HG02678 (cell line): ENCODE results near the gene ARL4C.
"Not testable (repeated sequence)": the region's sequence is repeated elsewhere in the genome, so short reads cannot be mapped to it uniquely, and the experiment has no call there.

Experiments
- ATAC-seq: cut with Tn5 transposase; IDR thresholded peaks from one replicate; pipeline ENCODE4 v1.9.1; 2021; ENCODE audit warnings: mild to moderate bottlenecking, moderate library complexity; ENCODE audit not compliant: unreplicated experiment

The ARL4C gene

GRCh38 chr2:234478121-234478858, 18.6 kb downstream of the ARL4C start:
- ATAC-seq, result no peak

GRCh38 chr2:234476766-234477165, 20.1 kb downstream of the ARL4C start:
- no peak for ATAC-seq

DNA sequence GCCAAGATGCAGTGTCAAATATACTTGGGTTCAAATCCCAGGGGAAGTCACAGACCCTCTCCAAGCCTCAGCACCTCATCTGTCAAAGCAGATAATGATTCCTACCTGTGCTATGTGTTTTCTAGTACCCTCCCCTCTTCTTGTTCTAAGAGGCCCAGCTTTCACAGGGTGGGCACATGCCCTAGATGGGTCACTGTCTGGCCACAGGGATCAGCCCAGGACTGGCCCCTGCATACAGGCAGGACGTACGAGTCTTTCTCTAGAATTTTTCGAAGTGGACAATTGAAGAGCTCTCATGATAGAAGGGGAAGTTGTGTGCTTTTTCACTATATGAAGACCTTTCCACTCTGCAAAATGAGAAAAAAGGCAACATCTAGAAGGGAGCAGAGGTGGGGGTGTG, 22.2 kb downstream of the ARL4C start:
- no peak for ATAC-seq

DNA sequence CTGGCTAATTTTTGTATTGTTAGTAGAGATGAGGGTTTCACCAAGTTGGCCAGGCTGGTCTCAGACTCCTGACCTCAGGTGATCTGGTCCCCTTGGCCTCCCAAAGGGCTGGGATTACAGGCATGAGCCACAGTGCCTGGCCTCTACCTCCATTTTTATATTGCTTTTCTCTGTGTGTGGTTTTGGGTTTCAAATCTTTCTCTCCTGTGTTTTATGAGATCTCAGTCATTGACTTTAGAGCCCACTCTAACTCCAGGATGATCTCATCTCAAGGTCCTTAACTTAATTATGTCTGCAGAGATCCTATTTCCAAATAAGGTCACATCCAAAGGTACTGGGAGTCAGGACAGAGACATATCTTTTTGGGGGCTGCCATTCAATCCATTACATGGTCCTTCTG, 24.7 kb downstream of the ARL4C start:
- ATAC-seq, result no peak

DNA sequence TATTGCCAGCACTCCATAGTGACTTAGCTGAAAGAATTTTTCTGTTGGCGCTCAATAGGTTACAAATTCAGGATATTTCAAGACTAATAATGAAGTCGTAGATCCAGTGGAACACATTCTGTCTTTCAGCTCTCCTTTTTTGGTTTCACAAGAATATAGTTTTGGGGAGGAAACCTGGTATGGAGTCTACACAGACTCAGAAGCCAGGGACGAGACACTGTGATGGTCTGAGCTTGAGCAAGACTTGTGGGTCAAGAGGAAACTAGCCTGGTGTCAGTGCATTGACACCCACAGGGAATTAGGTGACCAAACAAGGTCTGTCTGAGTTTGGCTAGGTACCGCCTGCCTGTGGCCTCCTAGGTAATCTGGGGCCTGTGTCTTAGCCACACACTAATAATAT, 26.9 kb downstream of the ARL4C start:
- ATAC-seq, result no peak

GRCh38 chr2:234469251-234469845, 27.5 kb downstream of the ARL4C start:
- no peak for ATAC-seq

- no peak for ATAC-seq
Observed at GRCh38 chr2:234468503-234468902, 28.4 kb downstream of the ARL4C start.

GRCh38 chr2:234467289-234467688, 29.6 kb downstream of the ARL4C start:
- ATAC-seq, result no peak

- ATAC-seq, result no peak
Observed at GRCh38 chr2:234464291-234464645, 32.6 kb downstream of the ARL4C start.

- ATAC-seq, result no peak
Observed at GRCh38 chr2:234463626-234464290, 33.1 kb downstream of the ARL4C start.

DNA sequence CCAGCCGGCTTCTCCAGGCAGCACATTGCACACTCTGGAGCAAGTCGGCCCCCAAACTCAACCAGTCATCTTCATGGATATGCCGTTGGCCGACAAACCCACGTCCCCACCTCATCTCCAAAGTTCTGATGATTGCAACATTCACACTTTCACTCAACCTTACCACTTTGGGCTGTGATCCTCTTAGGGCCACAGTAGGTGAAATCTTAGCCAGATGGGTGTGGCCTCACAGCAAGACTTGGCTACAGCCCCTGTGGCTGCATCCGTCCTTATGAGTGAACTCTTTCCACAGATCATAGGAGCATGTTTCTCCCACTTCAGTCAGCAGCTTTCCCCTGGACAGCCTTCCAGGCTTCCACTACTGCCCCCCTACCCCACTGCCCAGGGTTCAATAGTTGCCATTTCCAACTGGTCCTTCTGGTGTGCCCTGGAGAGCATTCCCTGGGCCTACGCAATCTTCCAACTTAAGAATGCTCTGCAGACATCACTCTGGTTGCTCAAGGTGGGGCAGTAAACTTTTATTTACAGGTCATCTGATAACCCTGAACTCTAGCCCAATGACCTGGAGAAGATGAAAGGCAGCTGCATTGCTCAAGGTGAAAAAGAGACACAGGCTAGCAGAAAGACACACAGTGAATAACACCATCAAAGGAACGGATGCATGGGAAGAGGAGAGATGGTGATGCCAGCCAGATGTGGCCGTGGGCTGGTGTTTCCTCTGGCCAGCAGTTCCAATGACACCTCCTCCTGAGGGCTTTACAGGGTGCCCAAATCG, 34.5 kb downstream of the ARL4C start:
- ATAC-seq, result no peak

GRCh38 chr2:234459401-234460009, 37.4 kb downstream of the ARL4C start:
- ATAC-seq, result no peak

GRCh38 chr2:234458466-234458865, 38.4 kb downstream of the ARL4C start:
- ATAC-seq, result no peak

- no peak for ATAC-seq
Observed at GRCh38 chr2:234457421-234457820, 39.5 kb downstream of the ARL4C start.

GRCh38 chr2:234455246-234455645, 41.6 kb downstream of the ARL4C start:
- not testable (repeated sequence) for ATAC-seq

GRCh38 chr2:234454433-234454832, 42.4 kb downstream of the ARL4C start:
- no peak for ATAC-seq

GRCh38 chr2:234453216-234453615, 43.7 kb downstream of the ARL4C start:
- ATAC-seq, result no peak

- no peak for ATAC-seq
Observed at GRCh38 chr2:234451852-234452625, 44.8 kb downstream of the ARL4C start.

- no peak for ATAC-seq
Observed at GRCh38 chr2:234451242-234451641, 45.6 kb downstream of the ARL4C start.

GRCh38 chr2:234450431-234451124, 46.3 kb downstream of the ARL4C start:
- ATAC-seq, result no peak
